ENCODE results near the gene NEURL2. TPM values are rescaled to one million over a fixed set of nuclear protein-coding genes. Genes with fewer than 3 reads are reported as not detected.

The NEURL2 gene
- total and polyA plus RNA-seq, 2 experiments from 2014 or later, result 4.6 to 10.9 TPM

DNA sequence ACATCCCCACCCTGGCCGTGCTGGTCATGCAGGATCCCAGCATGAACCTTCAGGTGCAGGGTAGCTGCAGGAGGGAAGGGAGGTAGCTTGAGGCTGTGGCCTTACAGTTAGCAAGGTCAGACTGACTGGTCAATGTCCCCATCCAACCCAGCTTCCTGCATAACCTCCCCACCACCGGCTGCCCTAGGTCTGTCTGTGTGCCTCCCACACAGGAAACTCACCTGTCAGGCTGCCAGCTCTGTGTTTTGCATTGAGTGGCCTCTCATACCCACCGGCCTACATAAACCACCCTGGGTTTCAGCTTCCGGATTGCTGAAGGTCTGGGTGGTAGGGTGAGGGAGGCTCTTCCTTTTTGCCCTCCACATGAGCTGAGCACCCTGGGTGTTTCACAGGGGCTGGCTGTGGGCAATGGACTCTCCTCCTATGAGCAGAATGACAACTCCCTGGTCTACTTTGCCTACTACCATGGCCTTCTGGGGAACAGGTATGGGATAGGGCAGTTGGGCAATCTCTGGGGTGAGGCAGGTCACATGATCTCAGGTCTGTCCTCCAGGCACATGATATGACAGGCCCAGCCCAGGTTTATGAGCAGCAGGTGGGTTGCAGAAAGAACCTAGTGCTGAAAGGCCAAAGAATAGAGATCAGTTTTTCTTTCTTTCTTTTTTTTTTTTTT, 2.0 kb upstream of the NEURL2 start (continued):
- TF ChIP-seq, protein P1, sequence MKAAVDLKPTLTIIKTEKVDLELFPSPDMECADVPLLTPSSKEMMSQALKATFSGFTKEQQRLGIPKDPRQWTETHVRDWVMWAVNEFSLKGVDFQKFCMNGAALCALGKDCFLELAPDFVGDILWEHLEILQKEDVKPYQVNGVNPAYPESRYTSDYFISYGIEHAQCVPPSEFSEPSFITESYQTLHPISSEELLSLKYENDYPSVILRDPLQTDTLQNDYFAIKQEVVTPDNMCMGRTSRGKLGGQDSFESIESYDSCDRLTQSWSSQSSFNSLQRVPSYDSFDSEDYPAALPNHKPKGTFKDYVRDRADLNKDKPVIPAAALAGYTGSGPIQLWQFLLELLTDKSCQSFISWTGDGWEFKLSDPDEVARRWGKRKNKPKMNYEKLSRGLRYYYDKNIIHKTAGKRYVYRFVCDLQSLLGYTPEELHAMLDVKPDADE (IDR thresholded peaks at IDR 0.05), result no peak
- TF ChIP-seq EZH2phosphoT487 (IDR thresholded peaks at IDR 0.05; ENCODE audit: unreplicated experiment) (no peak), ZNF114 (CRISPR knock-in tag; IDR thresholded peaks at IDR 0.05) (no peak), ZNF331 (CRISPR knock-in tag; IDR thresholded peaks at IDR 0.05; ENCODE audit: low read depth) (no peak), EZH2 (IDR thresholded peaks at IDR 0.05; ENCODE audit: low read depth, unreplicated experiment) (no peak)
- TF ChIP-seq, protein P2, sequence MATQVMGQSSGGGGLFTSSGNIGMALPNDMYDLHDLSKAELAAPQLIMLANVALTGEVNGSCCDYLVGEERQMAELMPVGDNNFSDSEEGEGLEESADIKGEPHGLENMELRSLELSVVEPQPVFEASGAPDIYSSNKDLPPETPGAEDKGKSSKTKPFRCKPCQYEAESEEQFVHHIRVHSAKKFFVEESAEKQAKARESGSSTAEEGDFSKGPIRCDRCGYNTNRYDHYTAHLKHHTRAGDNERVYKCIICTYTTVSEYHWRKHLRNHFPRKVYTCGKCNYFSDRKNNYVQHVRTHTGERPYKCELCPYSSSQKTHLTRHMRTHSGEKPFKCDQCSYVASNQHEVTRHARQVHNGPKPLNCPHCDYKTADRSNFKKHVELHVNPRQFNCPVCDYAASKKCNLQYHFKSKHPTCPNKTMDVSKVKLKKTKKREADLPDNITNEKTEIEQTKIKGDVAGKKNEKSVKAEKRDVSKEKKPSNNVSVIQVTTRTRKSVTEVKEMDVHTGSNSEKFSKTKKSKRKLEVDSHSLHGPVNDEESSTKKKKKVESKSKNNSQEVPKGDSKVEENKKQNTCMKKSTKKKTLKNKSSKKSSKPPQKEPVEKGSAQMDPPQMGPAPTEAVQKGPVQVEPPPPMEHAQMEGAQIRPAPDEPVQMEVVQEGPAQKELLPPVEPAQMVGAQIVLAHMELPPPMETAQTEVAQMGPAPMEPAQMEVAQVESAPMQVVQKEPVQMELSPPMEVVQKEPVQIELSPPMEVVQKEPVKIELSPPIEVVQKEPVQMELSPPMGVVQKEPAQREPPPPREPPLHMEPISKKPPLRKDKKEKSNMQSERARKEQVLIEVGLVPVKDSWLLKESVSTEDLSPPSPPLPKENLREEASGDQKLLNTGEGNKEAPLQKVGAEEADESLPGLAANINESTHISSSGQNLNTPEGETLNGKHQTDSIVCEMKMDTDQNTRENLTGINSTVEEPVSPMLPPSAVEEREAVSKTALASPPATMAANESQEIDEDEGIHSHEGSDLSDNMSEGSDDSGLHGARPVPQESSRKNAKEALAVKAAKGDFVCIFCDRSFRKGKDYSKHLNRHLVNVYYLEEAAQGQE (IDR thresholded peaks at IDR 0.05; ENCODE audit: unreplicated experiment), result no peak

DNA sequence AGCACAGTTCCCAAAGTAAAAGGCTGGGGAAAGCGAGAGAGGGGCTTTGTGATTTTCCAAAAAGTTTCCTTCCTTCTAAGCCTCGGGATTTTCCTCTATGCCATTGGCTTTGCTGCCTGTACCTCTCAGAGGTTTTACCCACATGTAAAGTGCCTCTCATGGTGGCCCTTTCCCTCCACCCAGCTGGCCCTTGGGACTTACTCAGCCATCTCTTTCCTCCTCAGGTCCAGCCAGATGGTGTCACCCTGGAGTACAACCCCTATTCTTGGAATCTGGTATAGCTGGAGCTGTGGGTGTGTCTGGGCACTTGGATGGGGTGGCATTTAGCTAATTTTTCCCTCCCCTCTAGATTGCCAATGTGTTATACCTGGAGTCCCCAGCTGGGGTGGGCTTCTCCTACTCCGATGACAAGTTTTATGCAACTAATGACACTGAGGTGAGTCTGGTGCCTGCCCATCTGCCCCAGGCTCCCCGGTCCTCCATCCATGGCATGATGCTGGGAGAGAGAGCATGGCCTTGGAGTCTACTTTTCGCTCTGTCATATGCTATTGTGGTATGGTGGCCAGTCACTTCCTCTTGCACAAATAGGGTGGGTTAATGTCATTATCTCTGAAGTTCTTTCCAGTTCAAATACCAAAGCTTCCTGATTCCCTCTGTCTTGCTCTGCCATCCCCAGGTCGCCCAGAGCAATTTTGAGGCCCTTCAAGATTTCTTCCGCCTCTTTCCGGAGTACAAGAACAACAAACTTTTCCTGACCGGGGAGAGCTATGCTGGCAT, 1.2 kb upstream of the NEURL2 start:
- peak overlapping the region; percentile 88 for H3K4me3 Mint-ChIP-seq
- peaks cover 3% of the 10 kb centered on the region; the same call in 1 of the 3 replicates for H3K9me3 Mint-ChIP-seq
- no peak for TF ChIP-seq STAT1 (IDR thresholded peaks at IDR 0.05; ENCODE audit: unreplicated experiment)
- TF ChIP-seq, protein P3, sequence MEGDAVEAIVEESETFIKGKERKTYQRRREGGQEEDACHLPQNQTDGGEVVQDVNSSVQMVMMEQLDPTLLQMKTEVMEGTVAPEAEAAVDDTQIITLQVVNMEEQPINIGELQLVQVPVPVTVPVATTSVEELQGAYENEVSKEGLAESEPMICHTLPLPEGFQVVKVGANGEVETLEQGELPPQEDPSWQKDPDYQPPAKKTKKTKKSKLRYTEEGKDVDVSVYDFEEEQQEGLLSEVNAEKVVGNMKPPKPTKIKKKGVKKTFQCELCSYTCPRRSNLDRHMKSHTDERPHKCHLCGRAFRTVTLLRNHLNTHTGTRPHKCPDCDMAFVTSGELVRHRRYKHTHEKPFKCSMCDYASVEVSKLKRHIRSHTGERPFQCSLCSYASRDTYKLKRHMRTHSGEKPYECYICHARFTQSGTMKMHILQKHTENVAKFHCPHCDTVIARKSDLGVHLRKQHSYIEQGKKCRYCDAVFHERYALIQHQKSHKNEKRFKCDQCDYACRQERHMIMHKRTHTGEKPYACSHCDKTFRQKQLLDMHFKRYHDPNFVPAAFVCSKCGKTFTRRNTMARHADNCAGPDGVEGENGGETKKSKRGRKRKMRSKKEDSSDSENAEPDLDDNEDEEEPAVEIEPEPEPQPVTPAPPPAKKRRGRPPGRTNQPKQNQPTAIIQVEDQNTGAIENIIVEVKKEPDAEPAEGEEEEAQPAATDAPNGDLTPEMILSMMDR (conservative IDR thresholded peaks at IDR 0.05; ENCODE audit: low read depth in 2 of 2), result peak in 1 of 2 experiments; percentile 23; a peak in 1 of 4 replicates
- 0 out of 2 replicates have a peak, but pooled peaks cover 6% of the 10 kb centered on the region for H3F3A ChIP-seq (replicated peaks; ENCODE audit: low read depth)
- peaks cover 14% of the 10 kb centered on the region; the same call in 2 of the 3 replicates for H3K4me1 Mint-ChIP-seq
- H2AFZ ChIP-seq, result no peak overlapping the region
- no peak overlapping the region for H3K27ac Mint-ChIP-seq
- H3K4me2 ChIP-seq, result peak overlapping the region; percentile 99
- H3K79me2 ChIP-seq (replicated peaks; ENCODE audit: insufficient read depth), result 0 out of 2 replicates have a peak, but pooled peaks cover 5% of the 10 kb centered on the region
- H3K36me3 Mint-ChIP-seq (ENCODE audit: low read depth), result peaks cover 27% of the 10 kb centered on the region
- H4K20me1 ChIP-seq (replicated peaks; ENCODE audit: insufficient read depth), result no peaks in the 10 kb centered on the region
- peak; percentile 21 for DNase-seq (ENCODE audit: low spot score)
- peaks cover 3% of the 10 kb centered on the region; the same call in 1 of the 2 replicates for H3K36me3 ChIP-seq (ENCODE audit: insufficient read depth)
- no peak overlapping the region for H3K27ac ChIP-seq (ENCODE audit: low read depth)
- no peaks in the 10 kb centered on the region for H3K9me2 ChIP-seq (ENCODE audit: insufficient read depth)
- no peaks in the 10 kb centered on the region for H3K27me3 ChIP-seq (ENCODE audit: insufficient read depth)
- ATAC-seq, result no peak
- H3K4me3 ChIP-seq, result peak overlapping the region; percentile 86
- H3K27me3 Mint-ChIP-seq (ENCODE audit: insufficient read depth, low read depth, poor library complexity), result peaks cover 15% of the 10 kb centered on the region
- H3K4me1 ChIP-seq (ENCODE audit: insufficient read depth), result peaks cover 3% of the 10 kb centered on the region; the same call in 1 of the 2 replicates

Measured in GM23338 (cell line).